ENCODE measurements around the gene ZBTB16.

DNA sequence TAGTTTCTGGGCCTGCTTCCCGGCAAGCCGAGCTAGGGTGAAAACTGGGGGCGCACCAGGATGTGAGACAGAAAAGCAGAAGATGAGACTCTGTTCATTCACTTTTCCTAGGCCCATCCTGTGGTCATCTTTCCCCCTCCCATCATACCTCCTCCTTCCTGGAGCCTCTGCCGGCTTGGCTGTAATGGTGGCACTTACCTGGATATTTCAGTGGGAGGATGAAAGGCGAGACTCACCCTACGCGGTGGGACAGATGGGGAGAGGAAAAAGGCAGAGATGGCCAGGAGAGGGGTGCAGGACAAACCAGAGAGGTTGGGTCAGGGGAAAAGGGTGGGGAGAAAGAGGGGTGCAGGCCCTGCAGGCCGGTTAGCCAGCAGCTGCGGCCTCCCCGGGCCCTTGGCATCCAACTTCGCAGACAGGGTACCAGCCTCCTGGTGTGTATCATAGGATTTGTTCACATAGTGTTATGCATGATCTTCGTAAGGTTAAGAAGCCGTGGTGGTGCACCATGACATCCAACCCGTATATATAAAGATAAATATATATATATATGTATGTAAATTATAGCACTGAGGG is 195.1 kb downstream of the ZBTB16 start:
- TF ChIP-seq, protein P1, sequence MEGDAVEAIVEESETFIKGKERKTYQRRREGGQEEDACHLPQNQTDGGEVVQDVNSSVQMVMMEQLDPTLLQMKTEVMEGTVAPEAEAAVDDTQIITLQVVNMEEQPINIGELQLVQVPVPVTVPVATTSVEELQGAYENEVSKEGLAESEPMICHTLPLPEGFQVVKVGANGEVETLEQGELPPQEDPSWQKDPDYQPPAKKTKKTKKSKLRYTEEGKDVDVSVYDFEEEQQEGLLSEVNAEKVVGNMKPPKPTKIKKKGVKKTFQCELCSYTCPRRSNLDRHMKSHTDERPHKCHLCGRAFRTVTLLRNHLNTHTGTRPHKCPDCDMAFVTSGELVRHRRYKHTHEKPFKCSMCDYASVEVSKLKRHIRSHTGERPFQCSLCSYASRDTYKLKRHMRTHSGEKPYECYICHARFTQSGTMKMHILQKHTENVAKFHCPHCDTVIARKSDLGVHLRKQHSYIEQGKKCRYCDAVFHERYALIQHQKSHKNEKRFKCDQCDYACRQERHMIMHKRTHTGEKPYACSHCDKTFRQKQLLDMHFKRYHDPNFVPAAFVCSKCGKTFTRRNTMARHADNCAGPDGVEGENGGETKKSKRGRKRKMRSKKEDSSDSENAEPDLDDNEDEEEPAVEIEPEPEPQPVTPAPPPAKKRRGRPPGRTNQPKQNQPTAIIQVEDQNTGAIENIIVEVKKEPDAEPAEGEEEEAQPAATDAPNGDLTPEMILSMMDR (IDR thresholded peaks at IDR 0.05; ENCODE audit: borderline replicate concordance, extremely low read depth, low read length, poor library complexity, severe bottlenecking): no peak
- no peak for TF ChIP-seq EZH2 (IDR thresholded peaks at IDR 0.05; ENCODE audit: borderline replicate concordance, low read depth, low read length, severe bottlenecking)

Data from DND-41 (cell line).